Stomach (tissue), 9 donors: ENCODE results near the gene TFF3. TPM values are rescaled to one million over a fixed set of nuclear protein-coding genes. Genes with fewer than 3 reads are reported as not detected.

Experiments used
- DNase-seq, 2 donors: peaks; one replicate each; pipeline versions ENCODE4 v3.0.0 to v3.0.0-alpha.2; 2013 to 2019
- H3K27ac ChIP-seq, 5 donors: fragments of 200-600 bp in 4 of 5; sonication (generic) in 4 of 5; one replicate each; pipeline ENCODE4 v1.5.1; 2013 to 2019; ENCODE audit warnings: mild to moderate bottlenecking in 1 of 5, moderate library complexity in 1 of 5
- H3K27me3 ChIP-seq, 3 donors: fragments of 200-600 bp; sonication (generic); one replicate each; pipeline ENCODE4 v1.5.1; 2017 to 2019; ENCODE audit warnings: mixed run types in 1 of 3
- H3K36me3 ChIP-seq, 4 donors: fragments of 200-600 bp; sonication (generic); 1 replicate in 3 of 4; 2 replicates in 1 of 4; pipeline ENCODE4 v1.5.1; 2016 to 2019
- H3K4me1 ChIP-seq, 4 donors: fragments of 200-600 bp; sonication (generic); one replicate each; pipeline ENCODE4 v1.5.1; 2016 to 2019
- H3K4me3 ChIP-seq, 4 donors: fragments of 200-600 bp; sonication (generic) in 3 of 4; one replicate each; pipeline ENCODE4 v1.5.1; 2016 to 2019; ENCODE audit warnings: mild to moderate bottlenecking in 1 of 4
- H3K9me3 ChIP-seq, 4 donors: fragments of 200-600 bp; sonication (generic); one replicate each; pipeline ENCODE4 v1.5.1; 2016 to 2019
- EP300 ChIP-seq: sonication (generic); formaldehyde crosslinking; IDR thresholded peaks from one replicate; pipeline ENCODE4 v1.6.1; 2017; ENCODE audit warnings: antibody characterized with exemption
- POLR2A ChIP-seq, 4 donors: fragments of 450-650 bp; IDR thresholded peaks; one replicate each; pipeline ENCODE4 v1.6.1; 2016; ENCODE audit warnings: antibody characterized with exemption in 4 of 4, control low read depth in 2 of 4, mild to moderate bottlenecking in 1 of 4, moderate library complexity in 1 of 4
- POLR2AphosphoS5 ChIP-seq, 3 donors: sonication (generic); formaldehyde crosslinking; IDR thresholded peaks; one replicate each; pipeline ENCODE4 v1.6.1; 2016; ENCODE audit warnings: antibody characterized with exemption in 3 of 3
- WGBS, 5 donors: extraction: QIAGEN DNeasy Blood & Tissue Kit in 3 of 5; methylation state at CpG; one replicate each; pipeline versions ENCODE4 v1.1.5 to v1.1.7; 2013 to 2018; 5-methylcytosine and 5-hydroxymethylcytosine counted together
- intact Hi-C: fragments of 100-400 bp; cut with DNase I; formaldehyde crosslinking; loops from one replicate; pipeline ENCODE4 v1.15.1; 2023; ENCODE audit warnings: low total_unique reads
- polyA plus RNA-seq, 3 donors: library from polyadenylated mRNA; stranded (reverse); fragments of 200-250 nt; gene quantifications; one replicate each; pipeline ENCODE4 v1.2.3, GENCODE V29; 2013
- total RNA-seq, 5 donors: library from RNA; depleted of rRNA; stranded (reverse); fragments of >200 nt; gene quantifications; one replicate each; pipeline versions ENCODE4 v1.1.0 to v1.2.3, GENCODE V29; 2014 to 2016
- TF ChIP-seq, protein P1 (sequence below), 7 experiments: fragments of 450-650 bp in 4 of 7; fragments of 200-600 bp in 3 of 7; sonication (generic) in 3 of 7; IDR thresholded peaks; one replicate each; pipeline ENCODE4 v1.5.1; 2016 to 2019; ENCODE audit warnings: antibody characterized with exemption in 7 of 7, control low read depth in 2 of 7, mild to moderate bottlenecking in 1 of 7
- donor health status: healthy with polysubstance abuse.
- donor health status: Bipolar disorder and iron deficiency.
- donor health status: healthy.

The TFF3 gene
- total and polyA plus RNA-seq, 8 donors, result 2.0 to 488 (median 27.3) TPM

DNA sequence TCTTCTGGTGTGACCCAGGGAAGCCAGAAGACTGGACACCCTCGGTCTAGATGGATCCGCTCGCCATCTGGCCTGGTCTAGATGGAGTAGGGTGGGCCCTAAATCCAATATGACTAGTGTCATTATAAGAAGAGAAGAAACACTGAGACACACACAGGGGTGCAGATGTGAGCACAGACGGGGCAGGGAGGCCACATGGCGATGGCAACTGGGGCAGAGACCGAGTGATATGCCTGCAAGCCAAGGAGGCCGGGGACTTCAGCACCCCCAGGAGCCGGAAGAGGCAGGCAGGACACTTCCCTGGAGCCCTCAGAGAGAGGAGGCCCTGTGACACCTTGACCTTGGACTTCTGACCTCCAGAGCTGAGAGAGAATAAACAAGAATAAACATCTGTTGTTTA lies 5.6 kb upstream of the TFF3 start:
- 91 to 97% (median 94%) methylated on average over 8 of the region's 8 CpGs for WGBS, 5 donors
- peaks cover 0 to 4% (median 0%) of the 10 kb centered on the region in 4 donors for H3K9me3 ChIP-seq
- H3K4me1 ChIP-seq, result peaks cover 0 to 6% (median under 1%) of the 10 kb centered on the region in 4 donors
- H3K36me3 ChIP-seq, result no peaks in the 10 kb centered on the region
- H3K27ac ChIP-seq, result no peak overlapping the region
- TF ChIP-seq POLR2AphosphoS5 (IDR thresholded peaks at IDR 0.05), result no peak
- no peak for TF ChIP-seq POLR2A (IDR thresholded peaks at IDR 0.05)
- TF ChIP-seq, protein P1, sequence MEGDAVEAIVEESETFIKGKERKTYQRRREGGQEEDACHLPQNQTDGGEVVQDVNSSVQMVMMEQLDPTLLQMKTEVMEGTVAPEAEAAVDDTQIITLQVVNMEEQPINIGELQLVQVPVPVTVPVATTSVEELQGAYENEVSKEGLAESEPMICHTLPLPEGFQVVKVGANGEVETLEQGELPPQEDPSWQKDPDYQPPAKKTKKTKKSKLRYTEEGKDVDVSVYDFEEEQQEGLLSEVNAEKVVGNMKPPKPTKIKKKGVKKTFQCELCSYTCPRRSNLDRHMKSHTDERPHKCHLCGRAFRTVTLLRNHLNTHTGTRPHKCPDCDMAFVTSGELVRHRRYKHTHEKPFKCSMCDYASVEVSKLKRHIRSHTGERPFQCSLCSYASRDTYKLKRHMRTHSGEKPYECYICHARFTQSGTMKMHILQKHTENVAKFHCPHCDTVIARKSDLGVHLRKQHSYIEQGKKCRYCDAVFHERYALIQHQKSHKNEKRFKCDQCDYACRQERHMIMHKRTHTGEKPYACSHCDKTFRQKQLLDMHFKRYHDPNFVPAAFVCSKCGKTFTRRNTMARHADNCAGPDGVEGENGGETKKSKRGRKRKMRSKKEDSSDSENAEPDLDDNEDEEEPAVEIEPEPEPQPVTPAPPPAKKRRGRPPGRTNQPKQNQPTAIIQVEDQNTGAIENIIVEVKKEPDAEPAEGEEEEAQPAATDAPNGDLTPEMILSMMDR (IDR thresholded peaks at IDR 0.05), result no peak
- TF ChIP-seq EP300, result no peak
- DNase-seq, result no peak
- no peak overlapping the region for H3K4me3 ChIP-seq
- intact Hi-C loops, result no loop called here
- H3K27me3 ChIP-seq, result peaks cover 0 to 45% (median 0%) of the 10 kb centered on the region in 3 donors

DNA sequence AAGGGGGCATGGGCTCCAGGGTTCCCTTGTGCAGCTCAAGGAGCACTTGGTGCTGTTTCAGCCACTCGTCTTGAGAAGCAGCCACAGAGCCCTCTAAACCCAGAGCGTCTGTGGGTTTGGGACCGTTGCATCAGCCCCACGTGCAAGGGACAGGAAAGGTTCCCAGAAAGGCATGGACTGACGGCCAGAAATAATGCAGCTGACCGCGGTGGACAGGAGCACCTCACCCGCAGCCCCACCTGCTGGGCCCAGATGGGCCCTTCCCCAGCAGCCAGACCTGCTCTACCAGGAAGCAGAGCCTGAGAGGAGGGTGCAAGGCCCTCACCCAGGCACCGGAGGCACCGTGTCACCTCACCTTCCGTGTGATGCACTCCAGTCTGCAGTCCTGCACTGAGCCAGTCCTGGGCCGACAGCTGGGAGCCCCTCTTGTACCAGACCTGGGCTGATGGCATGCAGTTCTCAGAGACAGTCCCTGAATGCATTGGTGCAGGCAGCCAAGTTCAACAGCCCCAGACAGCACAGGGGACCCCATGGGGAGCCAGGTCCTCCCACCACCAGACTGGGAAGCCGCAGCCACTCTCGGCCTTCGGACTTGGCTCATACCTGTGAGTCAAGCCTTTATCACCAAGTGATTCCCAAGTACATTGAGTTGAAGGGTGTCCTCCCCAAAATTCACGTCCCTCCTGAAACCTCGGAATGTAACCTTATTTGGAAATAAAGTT lies 4.8 kb upstream of the TFF3 start:
- intact Hi-C loops, result no loop called here
- H3K9me3 ChIP-seq, result no peaks in the 10 kb centered on the region
- TF ChIP-seq POLR2A (IDR thresholded peaks at IDR 0.05) (no peak), POLR2AphosphoS5 (IDR thresholded peaks at IDR 0.05) (no peak), EP300 (no peak)
- TF ChIP-seq, protein P1 (IDR thresholded peaks at IDR 0.05), result no peak
- peaks cover 0 to 41% (median 0%) of the 10 kb centered on the region in 3 donors for H3K27me3 ChIP-seq
- peak in 1 of 2 donors; percentile 61 for DNase-seq
- H3K27ac ChIP-seq, result no peak overlapping the region
- H3K4me3 ChIP-seq, result no peak overlapping the region
- WGBS, 5 donors, result 54 to 73% (median 62%) methylated on average over 8 to 17 of the region's 17 CpGs
- H3K4me1 ChIP-seq, result peaks cover 7 to 13% (median 8%) of the 10 kb centered on the region in 4 donors
- no peaks in the 10 kb centered on the region for H3K36me3 ChIP-seq

DNA sequence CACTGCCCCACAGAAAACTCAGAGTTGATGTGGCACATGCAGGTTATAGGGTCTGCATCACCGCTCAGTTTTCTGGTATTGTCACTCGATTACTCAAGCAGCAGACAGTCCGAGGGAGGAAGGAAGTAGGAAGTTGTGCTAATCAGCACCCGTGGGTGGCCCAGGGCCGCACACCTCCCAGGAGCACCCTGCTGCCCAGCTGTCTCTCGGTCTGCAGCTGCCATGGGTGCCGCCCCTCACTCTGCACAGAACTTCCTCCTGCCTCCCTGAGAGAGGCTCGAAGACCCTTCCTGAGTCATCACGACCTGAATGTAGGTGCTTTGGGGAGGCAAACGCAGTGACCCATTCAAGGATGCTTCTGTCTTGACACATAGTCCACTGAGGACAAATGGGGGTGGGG lies 4.2 kb upstream of the TFF3 start:
- no peak for DNase-seq
- H3K4me1 ChIP-seq, result peaks cover 9 to 19% (median 13%) of the 10 kb centered on the region in 4 donors
- no peaks in the 10 kb centered on the region for H3K9me3 ChIP-seq
- intact Hi-C loops, result no loop called here
- TF ChIP-seq, protein P1 (IDR thresholded peaks at IDR 0.05), result no peak
- TF ChIP-seq EP300 (no peak), POLR2A (IDR thresholded peaks at IDR 0.05) (no peak), POLR2AphosphoS5 (IDR thresholded peaks at IDR 0.05) (no peak)
- H3K27me3 ChIP-seq, result peaks cover 0 to 41% (median 0%) of the 10 kb centered on the region in 3 donors
- WGBS, 5 donors, result 42 to 67% (median 60%) methylated on average over 8 to 10 of the region's 10 CpGs
- H3K36me3 ChIP-seq, result no peaks in the 10 kb centered on the region
- H3K27ac ChIP-seq, result no peak overlapping the region
- no peak overlapping the region for H3K4me3 ChIP-seq

DNA sequence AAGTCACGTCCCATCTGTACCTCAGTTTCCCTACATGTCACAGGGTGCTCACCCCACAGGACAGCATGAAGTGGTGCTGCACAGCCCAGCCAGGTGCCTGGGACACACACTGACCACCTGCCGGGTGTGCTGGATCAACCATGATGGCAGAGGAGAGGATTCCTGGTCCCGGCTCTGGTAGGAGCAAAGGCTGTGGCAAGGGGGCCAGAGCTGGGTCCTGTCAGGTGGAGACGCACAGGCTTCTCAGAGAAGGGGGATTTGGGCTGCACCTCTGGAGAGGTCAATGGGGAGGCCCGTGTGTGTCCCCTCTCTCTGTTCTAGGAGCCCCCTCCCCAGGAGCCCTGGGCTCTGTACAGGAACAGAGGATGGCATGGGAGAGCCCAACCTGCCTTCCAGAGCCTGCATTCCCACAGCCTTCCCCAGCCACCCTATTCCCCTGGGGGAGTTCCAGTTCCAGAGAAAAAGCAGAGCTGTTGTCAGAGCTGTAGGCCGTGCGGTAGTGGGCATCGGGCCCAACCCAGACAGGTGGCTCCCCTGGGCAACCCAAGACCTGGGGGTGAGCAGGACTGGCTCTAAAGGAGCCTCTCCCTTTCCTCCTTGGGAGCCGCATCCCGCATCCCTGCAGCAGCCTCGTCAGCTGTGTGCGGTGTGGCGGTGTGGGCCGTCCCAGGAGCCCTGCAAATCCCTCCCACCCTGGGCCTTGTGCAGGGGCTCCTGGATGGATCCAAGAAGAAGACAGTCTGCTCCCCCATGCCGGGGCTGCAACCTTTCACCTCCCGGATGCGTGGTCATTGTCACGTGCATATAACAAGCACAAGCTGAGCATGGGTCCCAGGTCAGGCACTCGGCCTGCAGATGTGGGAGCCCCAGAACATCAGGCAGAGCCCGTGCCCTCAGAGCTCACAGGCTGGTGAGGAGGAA lies 2.9 kb upstream of the TFF3 start:
- peaks cover 9 to 30% (median 24%) of the 10 kb centered on the region in 4 donors for H3K4me1 ChIP-seq
- no peaks in the 10 kb centered on the region for H3K36me3 ChIP-seq
- TF ChIP-seq EP300, result no peak
- no peak for TF ChIP-seq POLR2A (IDR thresholded peaks at IDR 0.05)
- TF ChIP-seq, protein P1 (IDR thresholded peaks at IDR 0.05), result no peak
- TF ChIP-seq POLR2AphosphoS5 (IDR thresholded peaks at IDR 0.05), result no peak
- H3K9me3 ChIP-seq, result no peaks in the 10 kb centered on the region
- no peak overlapping the region for H3K4me3 ChIP-seq
- WGBS, 5 donors, result 83 to 93% (median 87%) methylated on average over 16 to 20 of the region's 20 CpGs
- DNase-seq, result no peak
- no peak overlapping the region for H3K27ac ChIP-seq
- intact Hi-C loops, result no loop called here
- H3K27me3 ChIP-seq, result peaks cover 0 to 38% (median 0%) of the 10 kb centered on the region in 3 donors
